ENCODE measurements around the gene CDK6.

- TF ChIP-seq CTCF (IDR thresholded peaks at IDR 0.05; ENCODE audit: low read depth, low read length, missing input control), result no peak
- TF ChIP-seq YY1 (IDR thresholded peaks at IDR 0.05), result no peak
- no peak for TF ChIP-seq FOXA1 (IDR thresholded peaks at IDR 0.05)
- TF ChIP-seq, protein P1, sequence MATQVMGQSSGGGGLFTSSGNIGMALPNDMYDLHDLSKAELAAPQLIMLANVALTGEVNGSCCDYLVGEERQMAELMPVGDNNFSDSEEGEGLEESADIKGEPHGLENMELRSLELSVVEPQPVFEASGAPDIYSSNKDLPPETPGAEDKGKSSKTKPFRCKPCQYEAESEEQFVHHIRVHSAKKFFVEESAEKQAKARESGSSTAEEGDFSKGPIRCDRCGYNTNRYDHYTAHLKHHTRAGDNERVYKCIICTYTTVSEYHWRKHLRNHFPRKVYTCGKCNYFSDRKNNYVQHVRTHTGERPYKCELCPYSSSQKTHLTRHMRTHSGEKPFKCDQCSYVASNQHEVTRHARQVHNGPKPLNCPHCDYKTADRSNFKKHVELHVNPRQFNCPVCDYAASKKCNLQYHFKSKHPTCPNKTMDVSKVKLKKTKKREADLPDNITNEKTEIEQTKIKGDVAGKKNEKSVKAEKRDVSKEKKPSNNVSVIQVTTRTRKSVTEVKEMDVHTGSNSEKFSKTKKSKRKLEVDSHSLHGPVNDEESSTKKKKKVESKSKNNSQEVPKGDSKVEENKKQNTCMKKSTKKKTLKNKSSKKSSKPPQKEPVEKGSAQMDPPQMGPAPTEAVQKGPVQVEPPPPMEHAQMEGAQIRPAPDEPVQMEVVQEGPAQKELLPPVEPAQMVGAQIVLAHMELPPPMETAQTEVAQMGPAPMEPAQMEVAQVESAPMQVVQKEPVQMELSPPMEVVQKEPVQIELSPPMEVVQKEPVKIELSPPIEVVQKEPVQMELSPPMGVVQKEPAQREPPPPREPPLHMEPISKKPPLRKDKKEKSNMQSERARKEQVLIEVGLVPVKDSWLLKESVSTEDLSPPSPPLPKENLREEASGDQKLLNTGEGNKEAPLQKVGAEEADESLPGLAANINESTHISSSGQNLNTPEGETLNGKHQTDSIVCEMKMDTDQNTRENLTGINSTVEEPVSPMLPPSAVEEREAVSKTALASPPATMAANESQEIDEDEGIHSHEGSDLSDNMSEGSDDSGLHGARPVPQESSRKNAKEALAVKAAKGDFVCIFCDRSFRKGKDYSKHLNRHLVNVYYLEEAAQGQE (IDR thresholded peaks at IDR 0.05), result no peak
- TF ChIP-seq, protein P2, sequence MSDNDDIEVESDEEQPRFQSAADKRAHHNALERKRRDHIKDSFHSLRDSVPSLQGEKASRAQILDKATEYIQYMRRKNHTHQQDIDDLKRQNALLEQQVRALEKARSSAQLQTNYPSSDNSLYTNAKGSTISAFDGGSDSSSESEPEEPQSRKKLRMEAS (IDR thresholded peaks at IDR 0.05), result no peak
These were observed 67.0 kb downstream of the CDK6 start for GRCh38 chr7:92769394-92769699.

All from liver (tissue), 2 donors.